Activated effector memory CD4-positive, alpha-beta T cell treated with anti-CD3 and anti-CD28 coated beads, Interleukin-2, amount 50 U/mL, for 16 hours (primary cell): ENCODE results near the gene NEK9.
"Not testable (repeated sequence)": the region's sequence is repeated elsewhere in the genome, so short reads cannot be mapped to it uniquely, and the experiment has no call there.

Source experiments
- DNase-seq: peaks from one replicate; pipeline ENCODE4 v3.0.0-alpha.2; 2020

The NEK9 gene

DNA sequence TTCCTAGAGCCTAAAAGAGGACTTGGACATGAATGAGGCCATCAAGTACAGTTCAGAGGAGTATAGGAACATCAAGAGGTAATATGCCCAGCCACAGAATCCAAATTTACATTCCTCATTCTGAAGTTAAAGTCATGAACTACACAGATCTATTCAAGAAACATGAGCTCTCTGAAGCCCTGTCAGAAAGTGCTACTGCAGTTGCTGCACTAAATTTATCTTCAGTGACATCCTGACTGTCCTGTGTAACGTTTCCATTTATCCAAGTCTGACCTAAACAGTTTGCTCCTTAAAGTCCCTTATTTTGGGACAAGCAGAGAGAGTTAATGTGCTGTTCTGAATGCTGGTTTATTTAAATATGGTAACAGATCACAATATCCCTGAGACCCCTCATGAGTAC is 28.2 kb downstream of the NEK9 start:
- no peak for DNase-seq

DNA sequence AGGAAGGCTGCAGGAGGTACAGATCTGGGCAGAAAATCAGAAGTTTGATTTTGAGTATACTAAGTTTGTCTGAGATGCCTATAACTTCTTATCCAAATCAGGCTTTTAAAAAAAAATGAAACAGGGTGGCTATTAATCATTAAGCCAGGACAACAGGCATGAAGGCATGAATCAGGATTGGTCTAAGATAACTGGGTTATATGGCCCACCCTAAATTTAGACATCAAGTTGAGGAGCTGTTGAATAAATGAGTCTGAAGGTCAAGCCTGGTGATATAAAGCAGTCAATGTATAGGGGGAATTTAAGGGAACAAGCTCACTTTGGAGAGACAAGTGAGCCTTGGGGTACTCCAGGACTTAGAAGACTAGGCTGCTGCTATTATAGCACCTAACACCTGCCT is 28.6 kb downstream of the NEK9 start:
- no peak for DNase-seq

DNA sequence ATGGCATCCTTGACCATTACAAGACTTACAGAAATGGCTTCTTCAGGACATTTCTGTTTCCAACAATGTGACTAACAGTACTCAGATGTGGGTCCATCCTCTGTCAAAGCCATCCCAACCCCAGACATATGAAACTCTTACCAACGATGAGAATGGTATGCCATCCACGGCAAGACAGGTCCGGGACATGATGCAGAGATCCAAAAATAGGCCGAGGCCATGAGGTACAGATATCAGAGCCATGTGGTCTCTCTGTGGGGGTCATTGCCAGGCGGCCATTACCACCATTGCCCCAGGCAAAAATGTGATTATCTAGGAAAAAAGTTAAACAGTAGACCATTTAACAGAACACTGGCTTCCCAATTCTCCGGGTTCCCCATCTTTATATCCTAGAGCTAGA is 29.9 kb downstream of the NEK9 start:
- no peak for DNase-seq

DNA sequence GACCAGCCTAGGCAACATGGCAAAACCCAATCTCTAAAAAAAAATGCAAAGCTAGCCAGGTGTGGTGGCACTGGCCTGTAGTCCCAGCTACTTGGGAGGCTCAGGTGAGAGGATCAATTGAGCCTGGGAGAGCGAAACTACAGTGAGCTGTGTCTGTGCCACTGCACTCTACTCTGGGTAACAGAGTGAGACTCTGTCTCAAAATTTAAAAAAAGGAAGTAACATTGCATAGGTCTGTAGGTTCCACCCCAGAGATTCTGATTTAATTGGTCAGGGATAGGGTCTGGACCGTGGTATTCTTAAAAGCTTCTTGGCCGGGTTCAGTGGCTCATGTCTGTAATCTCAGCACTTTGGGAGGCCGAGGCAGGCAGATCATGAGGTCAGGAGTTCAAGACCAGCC is 31.2 kb downstream of the NEK9 start:
- DNase-seq, result no peak

DNA sequence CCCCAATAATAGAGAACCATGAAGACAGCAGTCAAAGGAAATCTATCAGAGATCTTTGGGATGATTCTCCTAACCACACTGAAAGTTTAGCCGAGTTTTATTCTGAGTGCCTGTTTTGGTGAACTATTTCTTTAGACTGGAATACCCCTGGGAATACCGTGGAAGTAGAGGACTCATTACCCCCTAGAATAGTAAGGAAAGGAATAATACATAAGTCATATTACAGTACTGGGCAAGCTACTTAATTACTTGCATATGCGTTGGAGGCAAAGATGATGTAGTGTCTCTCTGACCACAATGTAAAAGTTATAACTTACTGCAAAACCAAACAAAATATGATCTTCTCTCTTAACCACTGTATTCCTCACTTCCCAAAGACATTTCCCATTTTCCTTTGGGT is 32.0 kb downstream of the NEK9 start:
- no peak for DNase-seq

DNA sequence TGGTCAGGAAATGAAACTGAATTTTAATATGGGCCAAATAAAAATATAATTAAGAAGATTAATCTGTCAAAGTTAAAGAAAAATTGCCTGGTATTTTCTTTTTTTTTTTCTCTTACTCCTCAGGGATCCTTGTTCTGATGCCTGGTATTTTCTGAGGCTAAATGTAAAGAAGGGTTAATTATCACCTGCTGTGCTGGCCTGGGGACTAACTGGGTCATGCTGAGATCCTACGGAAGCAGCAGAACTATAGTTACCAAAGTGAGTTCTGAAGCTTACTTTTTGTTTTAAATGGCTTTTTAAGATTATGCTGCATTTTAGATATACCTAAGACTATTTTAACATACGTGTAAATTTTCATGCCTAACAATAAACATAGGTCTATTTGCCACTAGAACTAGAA is 34.1 kb downstream of the NEK9 start:
- no peak for DNase-seq

DNA sequence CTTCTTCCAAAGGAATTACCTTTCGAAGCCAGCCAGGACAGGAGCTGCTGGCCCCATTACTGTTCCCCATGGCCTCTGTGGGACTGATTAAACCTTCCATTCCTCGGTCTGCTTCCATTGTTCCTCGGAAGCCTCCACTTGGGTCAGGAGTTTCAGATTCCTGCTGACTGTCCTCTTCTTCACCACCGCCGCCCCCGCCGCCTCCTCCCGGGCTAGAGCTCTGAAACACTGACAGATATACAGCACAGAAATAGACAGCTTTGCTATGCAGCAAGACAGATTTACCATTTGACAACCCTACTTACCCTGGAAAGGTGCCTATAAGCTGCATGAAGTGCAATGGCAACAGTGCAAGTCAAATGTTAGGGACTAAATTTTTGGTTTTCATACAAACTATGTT is 35.6 kb downstream of the NEK9 start:
- DNase-seq, result no peak

DNA sequence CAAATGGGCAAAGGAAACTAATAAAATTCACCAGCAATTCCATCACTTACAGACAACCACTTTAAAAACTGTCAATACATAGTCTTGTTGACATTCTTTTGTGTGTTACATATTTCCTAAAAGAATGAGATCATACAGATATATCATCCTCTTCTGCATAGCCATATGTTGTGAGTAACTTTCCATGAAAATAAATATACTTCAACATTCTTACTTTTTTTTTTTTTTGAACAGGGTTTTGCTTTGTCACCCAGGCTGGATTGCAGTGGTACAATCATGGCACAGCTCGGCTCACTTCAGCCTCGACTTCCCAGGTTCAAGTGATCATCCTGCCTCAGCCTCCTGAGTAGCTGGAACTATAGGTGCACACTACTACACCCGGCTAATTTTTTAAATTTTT is 36.5 kb downstream of the NEK9 start:
- DNase-seq, result no peak

DNA sequence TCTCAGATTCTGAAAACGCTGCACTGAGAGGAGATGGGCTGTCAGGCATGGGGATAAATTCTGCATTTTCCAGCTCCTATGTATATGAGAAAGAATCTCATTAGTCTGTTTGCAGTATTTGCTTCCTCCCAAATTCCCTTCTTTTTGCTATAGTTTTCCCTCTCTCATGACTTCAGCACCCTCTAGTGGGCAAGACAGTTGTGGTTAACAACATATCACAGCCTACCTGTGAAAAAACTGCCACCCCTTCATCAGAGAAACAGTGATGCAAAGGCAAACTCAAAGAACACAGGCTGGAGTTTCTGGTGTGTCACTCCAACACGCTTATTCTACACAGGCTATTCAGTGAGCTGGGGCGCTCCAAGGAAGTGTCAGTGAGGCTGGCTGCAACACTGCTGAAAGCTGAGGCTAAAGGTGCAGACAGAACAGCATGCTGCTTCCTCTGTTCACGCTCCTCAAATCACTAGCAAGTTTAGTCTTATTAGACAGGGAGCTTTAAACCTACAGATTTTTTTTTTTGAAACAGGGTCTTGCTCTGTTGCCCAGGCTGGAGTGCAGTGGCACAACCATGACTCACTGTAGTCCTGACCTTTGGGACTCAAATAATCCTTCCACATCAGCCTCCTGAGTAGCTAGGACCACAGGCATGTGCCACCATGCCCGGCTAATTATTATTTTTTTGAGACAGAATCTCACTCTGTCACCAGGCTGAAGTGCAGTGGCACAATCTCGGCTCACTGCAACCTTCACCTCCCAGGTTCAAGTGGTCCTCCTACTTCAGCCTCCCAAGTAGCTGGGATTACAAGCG is 38.1 kb downstream of the NEK9 start:
- no peak for DNase-seq

DNA sequence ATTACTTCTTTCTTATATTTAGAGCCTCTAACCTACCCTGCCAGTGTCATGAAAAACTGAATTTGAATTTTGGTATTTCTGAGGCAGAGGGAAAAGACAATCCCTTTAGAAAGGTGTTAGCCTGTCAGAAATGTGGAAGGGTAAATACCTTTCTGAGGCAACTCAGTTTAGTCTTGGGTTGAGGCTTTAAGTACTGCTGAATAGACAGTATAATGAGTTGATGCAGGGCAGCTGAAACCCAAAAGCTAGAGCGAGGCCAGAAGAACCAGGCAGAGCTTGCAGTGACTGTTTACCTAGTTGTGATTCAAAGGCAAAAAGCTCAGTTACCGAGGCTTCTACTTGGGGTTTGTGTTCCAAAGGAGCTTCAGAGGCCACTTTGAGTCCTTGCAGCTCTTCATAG is 38.7 kb downstream of the NEK9 start:
- DNase-seq, result no peak

DNA sequence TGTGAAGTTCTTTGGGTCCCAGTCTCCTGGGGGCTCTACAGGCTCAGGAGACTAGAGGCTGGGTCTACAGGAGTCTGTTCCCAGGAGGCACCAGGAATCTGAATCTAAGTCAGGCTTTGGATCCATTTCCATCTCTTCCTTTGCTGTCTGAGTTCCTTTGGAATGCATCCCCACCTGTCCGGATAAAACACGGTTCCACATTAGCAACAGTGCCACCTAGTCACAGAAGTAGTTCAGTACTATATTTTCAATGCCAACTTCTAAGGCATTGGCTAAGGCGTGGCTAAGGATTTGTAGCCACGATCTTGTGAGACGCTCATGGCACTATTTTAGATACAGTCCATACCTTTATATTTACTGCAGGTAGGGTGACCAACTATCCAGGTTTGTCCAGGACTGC is 42.3 kb downstream of the NEK9 start:
- DNase-seq, result no peak

DNA sequence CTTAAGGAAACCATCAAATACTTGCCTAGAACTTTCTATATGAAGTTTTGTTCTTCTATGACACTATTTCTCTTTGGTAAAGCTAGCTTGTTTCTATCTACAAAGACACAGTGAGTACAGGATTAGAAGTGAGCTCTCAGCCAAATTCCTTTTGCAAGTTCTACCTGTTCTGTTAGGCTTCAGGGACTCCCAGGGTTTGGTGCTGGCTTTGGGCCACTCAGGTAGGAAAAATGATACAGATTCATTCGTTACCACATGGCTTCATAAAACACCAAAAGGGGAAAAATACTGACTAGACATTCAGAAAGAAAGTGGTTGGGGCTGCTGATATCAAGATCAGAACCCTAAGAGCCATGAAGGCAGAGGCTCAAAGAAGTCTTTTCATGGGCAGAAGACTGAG is 43.6 kb downstream of the NEK9 start:
- DNase-seq, result no peak

DNA sequence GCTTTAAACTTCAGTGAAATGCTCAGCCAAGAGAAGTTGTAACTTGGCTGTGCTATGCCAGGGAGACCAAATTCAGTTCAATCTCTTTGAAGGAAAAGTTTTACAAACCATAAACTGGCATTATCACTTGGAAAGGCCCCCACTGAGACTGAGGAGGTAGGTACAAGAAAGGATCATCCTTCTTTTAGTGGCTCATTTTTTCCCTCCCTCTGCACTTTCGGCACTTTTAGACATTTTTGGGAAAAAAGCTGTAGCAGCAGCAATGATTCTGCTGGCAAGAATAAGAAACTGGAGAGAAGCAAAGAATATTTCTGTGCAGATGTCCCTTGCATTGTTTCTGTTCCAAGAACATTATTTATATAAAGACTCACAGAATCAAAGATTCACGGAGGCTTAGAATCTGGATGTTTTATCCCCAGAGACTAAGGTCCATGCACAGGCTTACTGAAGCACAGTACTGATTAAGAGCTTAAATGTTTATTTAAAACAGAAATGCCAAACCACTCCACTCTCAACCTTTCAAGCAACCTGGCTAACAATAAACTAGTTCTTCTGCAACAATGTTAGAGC is 45.1 kb downstream of the NEK9 start:
- no peak for DNase-seq

DNA sequence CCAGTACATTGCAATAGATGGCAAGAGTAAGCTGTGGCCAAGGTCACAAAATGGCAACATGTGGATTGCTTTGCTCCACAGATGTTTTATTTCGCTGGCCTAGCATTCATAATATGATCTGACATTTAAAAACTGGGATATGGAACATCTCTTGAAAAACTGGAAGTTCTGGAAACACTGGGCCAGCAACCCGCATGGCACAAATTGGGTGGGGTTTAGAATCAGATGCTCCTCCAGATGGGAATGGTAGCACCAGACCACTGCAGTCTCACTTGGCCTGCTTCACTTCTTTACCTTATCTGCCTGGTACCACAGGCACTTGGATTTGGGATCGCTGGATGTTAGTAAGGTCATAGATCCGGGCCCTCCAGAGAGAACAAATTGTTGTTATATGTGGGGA is 47.3 kb downstream of the NEK9 start:
- DNase-seq, result no peak

DNA sequence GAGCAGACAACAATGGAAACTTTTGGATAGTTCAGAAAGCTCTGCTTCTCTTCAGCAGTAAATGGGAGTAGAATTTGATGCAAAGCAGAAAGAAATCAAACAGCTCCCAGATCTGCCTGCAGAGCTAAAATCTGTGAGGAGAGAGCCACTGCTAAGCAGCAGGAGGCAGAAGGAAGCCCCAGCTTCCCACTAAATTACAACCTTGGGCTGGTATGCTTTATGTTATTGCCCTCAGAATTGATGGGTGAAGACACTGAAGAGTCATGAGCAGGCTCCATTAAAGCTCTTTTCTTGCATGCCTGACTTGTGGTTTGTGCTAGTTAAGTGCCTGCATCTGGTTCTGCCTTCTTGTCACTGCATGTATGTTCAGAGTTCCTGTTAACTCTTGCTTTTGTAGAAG is 49.1 kb downstream of the NEK9 start:
- no peak for DNase-seq

DNA sequence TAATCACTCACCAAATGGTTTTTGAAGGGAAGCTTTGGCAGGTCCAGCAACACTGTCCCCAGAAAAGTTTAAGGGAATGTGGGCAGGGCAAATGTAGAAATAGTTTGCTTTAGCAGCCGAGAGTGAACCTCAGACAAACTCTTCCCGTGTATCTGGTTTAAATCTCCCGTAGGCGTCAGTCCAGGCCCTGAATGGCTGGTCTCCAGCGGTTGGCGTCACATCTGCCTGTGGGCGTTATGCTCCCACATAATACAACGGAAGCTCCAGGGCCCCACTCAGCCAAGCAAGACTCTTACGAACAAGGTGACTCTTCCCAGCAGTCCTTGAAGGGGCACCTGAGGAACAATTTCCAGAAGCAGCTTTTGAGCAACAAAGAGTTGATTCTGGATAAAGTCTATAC is 56.5 kb downstream of the NEK9 start:
- DNase-seq, result no peak

DNA sequence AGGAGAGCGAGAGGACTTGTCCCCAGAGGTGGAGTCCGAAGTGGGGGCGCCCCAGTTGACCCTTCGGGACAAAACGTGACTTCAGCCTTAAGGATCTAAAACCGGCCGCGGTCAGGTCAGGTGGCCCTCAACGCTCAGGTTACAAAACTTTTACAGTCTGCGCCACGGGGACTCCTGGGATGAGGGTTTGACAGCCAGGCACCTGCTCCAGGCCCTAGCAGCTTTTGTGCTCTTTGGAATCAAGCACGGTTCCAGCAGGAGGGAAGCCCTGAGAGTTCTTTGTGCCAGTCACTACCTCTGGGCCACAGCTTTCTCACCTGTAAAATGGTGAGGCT is 57.1 kb downstream of the NEK9 start:
- DNase-seq, result no peak

DNA sequence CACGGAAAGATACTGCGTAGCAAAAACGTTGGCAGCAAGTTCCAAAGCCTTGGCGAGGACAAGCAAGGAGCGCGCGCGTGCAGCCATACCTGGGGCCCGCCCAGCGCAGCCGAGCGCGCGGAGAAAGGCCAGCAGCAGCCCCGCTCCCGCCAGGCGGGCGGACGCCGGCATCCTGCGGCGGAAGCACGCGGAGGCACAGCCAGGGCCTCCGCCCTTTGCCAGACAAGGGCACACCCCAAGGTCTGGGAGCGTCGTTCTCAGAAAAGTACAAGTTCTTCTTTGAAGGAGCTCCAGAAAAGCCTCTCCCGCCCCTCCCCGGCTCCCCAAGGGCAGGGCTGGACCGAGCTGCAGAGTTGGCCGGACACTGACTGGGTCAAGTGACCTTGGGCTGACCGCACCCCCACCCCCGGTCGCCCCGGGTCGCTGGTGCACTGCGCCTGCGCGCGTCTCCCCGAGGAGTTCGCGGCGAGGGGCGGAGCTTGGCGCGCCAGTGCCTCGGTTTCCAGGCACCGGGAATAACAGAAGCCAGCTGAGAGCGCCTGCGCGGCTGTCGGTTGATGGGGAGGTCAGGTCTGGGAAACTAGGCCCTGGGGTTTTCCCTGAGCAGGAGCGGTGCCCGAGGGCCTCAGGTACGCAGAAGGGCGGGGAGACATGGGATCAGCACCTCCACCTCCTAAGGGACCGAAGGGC is 57.6 kb downstream of the NEK9 start, which contains the start of gene ZC2HC1C:
Gene ZC2HC1C, plus strand, starts transcription at position 521 of the 690 bp plus-strand sequence. CDS start 933 bp downstream, outside the sequence.
- peak; percentile 85 for DNase-seq

DNA sequence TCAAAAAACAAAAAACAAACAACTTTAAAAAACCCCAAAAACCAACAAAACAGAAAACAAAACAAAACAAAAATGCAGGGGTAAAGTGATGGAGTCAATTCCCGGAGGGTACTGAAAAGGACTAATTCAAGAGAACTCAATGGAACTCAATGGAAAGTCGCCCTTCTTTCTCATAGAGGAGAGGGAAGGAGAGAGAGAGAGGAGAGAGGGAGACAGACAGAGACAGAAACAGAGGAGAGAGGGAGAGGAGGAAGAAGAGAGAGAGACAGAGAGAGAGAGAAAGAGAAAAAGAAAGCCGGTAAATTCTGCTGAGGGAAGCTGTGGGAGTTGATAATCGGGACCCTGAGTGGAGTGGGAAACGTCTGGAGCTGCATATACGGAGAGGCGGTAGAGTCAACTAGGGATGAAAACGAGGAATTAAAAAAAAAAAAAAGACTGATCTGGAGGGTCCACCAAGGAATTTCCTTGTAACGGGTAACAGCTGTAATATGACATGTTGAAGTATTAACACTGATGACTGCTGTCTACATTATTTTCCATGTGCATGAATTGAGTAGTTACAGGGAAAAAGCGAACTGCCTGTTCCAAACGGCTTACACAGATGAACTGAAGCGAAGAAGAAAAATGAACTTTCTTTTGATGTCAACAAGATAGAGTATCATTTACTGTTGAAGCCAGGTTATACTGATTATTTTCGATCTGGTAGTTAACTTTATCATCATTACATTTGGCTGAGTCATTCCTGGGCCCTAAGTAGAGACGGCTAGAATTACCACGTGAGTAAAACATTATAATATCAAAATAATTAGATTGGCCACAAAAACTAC is 58.3 kb downstream of the NEK9 start:
- DNase-seq, result no peak

DNA sequence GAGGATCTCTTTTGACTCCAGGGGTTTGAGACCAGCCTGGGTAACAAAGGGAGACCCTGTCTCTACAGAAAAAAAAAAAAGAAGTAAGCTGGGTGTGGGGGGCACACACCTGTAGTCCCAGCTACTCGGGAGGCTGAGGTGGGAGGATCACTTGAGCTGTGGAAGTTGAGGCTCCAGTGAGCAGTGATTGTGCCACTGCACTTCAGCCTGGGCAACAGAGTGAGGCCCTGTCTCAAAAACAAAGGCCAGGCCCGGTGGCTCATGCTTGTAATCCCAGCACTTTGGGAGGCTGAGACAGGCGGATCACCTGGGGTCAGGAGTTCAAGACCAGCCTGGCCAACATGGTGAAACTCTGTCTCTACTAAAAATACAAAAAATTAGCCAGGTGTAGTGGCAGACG is 59.1 kb downstream of the NEK9 start:
- DNase-seq, result not testable (repeated sequence)

DNA sequence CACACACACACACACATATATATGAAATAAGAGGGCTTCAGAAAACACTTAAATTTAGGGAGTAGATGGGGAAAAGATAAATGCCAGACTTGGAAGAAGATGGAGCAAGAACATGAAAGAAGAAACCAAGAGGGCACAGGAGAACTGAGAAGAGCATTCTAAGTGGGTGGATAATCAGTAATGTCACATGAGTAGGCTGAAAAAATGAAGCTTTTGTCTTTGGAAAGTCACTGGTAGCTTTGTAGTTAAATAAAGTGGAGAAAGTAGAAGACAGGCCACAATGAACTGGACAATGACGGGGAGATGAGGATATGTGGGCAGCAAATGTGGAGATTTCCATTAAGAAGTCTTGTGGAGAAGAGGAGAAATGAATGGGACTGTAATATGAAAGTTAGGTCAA is 59.6 kb downstream of the NEK9 start:
- DNase-seq, result no peak

DNA sequence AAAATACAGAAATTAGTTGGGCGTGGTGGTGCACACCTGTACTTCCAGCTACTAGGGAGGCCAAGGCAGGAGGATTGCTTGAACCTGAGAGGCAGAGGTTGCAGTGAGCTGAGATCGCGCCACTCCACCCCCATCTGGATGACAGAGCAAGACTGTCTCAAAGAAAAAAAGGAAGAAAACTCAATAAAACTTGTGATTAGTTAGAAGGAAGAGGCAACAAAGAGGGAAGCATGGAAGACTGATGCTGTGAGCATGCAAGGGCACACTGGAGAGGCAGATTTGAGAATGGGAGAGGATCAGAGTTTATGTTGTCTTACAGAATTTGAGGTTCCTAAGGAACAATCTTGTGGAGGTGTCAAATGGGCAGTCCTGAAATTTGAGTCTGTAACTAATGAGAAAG is 60.2 kb downstream of the NEK9 start:
- no peak for DNase-seq

DNA sequence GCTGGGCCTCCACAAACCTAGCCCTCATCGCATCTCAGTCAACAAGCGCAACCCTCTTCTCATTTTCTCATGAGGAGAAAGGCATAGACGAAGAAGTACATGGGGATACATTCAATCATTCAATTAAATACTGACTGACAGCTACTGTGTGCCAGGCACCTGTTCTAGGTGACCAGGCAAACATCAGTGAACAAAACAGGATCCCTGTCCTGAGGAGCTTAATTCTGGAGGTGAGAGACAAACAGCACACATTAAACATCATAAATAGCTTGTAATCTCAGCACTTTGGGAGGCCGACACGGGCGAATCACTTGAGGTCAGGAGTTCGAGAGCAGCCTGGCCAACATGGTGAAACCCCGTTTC is 62.7 kb downstream of the NEK9 start:
- DNase-seq, result no peak
